Loucy (cell line): ENCODE measurements around the gene HCN2.

Experiments used
- H2AFZ ChIP-seq: fragments of 200-600 bp; sonication (generic); 2 replicates; pipeline ENCODE4 v1.6.0; 2016; ENCODE audit warnings: antibody characterized with exemption, mild to moderate bottlenecking, low read length, moderate library complexity
- H3F3A ChIP-seq: fragments of 200-600 bp; 2 replicates; pipeline ENCODE4 v1.6.0; 2016; ENCODE audit warnings: antibody characterized with exemption, low read depth, mild to moderate bottlenecking
- H3K27me3 ChIP-seq: fragments of 200-600 bp; sonication (generic); 2 replicates; pipeline ENCODE4 v1.6.1; 2014; ENCODE audit warnings: low read length, mild to moderate bottlenecking; ENCODE audit not compliant: insufficient read depth, poor library complexity, severe bottlenecking
- H3K36me3 ChIP-seq: fragments of 200-600 bp; sonication (generic); 2 replicates; pipeline ENCODE4 v1.6.1; 2016; ENCODE audit warnings: low read length; ENCODE audit not compliant: insufficient read depth
- H3K4me1 ChIP-seq: fragments of 200-600 bp; sonication (generic); 2 replicates; pipeline ENCODE4 v1.5.1; 2014; ENCODE audit warnings: low read length, mild to moderate bottlenecking; ENCODE audit not compliant: insufficient read depth, poor library complexity, severe bottlenecking
- H3K4me2 ChIP-seq: fragments of 200-600 bp; sonication (generic); 2 replicates; pipeline ENCODE4 v1.6.0; 2014; ENCODE audit warnings: antibody characterized with exemption, low read length, low read depth, mild to moderate bottlenecking; ENCODE audit not compliant: poor library complexity, severe bottlenecking
- H3K4me3 ChIP-seq: fragments of 200-600 bp; sonication (generic); 2 replicates; pipeline ENCODE4 v1.5.1; 2014; ENCODE audit warnings: low read length, mild to moderate bottlenecking, mixed read lengths; ENCODE audit not compliant: poor library complexity, severe bottlenecking
- H3K79me2 ChIP-seq: fragments of 200-600 bp; sonication (generic); 2 replicates; pipeline ENCODE4 v1.6.1; 2014; ENCODE audit warnings: low read length; ENCODE audit not compliant: insufficient read depth
- H3K9ac ChIP-seq: fragments of 200-600 bp; sonication (generic); 2 replicates; pipeline ENCODE4 v1.6.0; 2014; ENCODE audit warnings: mild to moderate bottlenecking, low read depth, low read length, moderate library complexity; ENCODE audit not compliant: poor library complexity, severe bottlenecking
- H3K9me2 ChIP-seq: fragments of 200-600 bp; sonication (generic); replicated peaks from 2 replicates; pipeline ENCODE4 v1.6.1; 2016; ENCODE audit warnings: low read depth, low read length, mixed read lengths
- H3K9me3 ChIP-seq: fragments of 200-600 bp; sonication (generic); 2 replicates; pipeline ENCODE4 v1.6.1; 2014; ENCODE audit warnings: mild to moderate bottlenecking, antibody characterized with exemption, low read length, low read depth; ENCODE audit not compliant: insufficient read depth
- H4K20me1 ChIP-seq: fragments of 200-600 bp; sonication (generic); 2 replicates; pipeline ENCODE4 v1.6.0; 2014; ENCODE audit warnings: antibody characterized with exemption, low read length, mild to moderate bottlenecking; ENCODE audit not compliant: insufficient read depth, poor library complexity, severe bottlenecking
- CTCF ChIP-seq: fragments of 200-600 bp; sonication (generic); conservative IDR thresholded peaks from 2 replicates; pipeline ENCODE4 v1.5.1; 2014; ENCODE audit warnings: mild to moderate bottlenecking, antibody characterized with exemption, low read length
- EZH2phosphoT487 ChIP-seq: fragments of 200-600 bp; IDR thresholded peaks from 2 replicates; pipeline ENCODE4 v1.6.1; 2018; ENCODE audit warnings: antibody characterized with exemption, mild to moderate bottlenecking, moderate library complexity, borderline replicate concordance

Gene HCN2

GRCh38 chr19:640606-641189, 51.0 kb downstream of the HCN2 start:
- Histone ChIP-seq H3K4me1 (no peaks in the 10 kb centered on the region), H3K27me3 (no peaks in the 10 kb centered on the region), H3K79me2 (no peaks in the 10 kb centered on the region), H3K9ac (no peak overlapping the region), H4K20me1 (no peaks in the 10 kb centered on the region), H3K4me3 (no peak overlapping the region), H3K9me3 (no peaks in the 10 kb centered on the region), H3F3A (no peaks in the 10 kb centered on the region), H3K36me3 (peaks cover 6% of the 10 kb centered on the region; the same call in 1 of the 2 replicates), H2AFZ (no peak overlapping the region), H3K4me2 (no peak overlapping the region), H3K9me2 (no peaks in the 10 kb centered on the region)
- TF ChIP-seq CTCF (no peak), EZH2phosphoT487 (no peak)

- no peaks in the 10 kb centered on the region for H3K9me3 ChIP-seq
- H3K4me2 ChIP-seq, result no peak overlapping the region
- no peaks in the 10 kb centered on the region for H3K79me2 ChIP-seq
- no peaks in the 10 kb centered on the region for H3K27me3 ChIP-seq
- no peaks in the 10 kb centered on the region for H4K20me1 ChIP-seq
- no peak overlapping the region for H2AFZ ChIP-seq
- no peak overlapping the region for H3K9ac ChIP-seq
- no peak overlapping the region for H3K4me3 ChIP-seq
- H3K9me2 ChIP-seq, result no peaks in the 10 kb centered on the region
- TF ChIP-seq EZH2phosphoT487 (no peak), CTCF (no peak)
- H3K36me3 ChIP-seq, result peaks cover 16% of the 10 kb centered on the region; the same call in 1 of the 2 replicates
- no peaks in the 10 kb centered on the region for H3K4me1 ChIP-seq
- H3F3A ChIP-seq, result no peaks in the 10 kb centered on the region
Observed at GRCh38 chr19:641702-642101, 52.0 kb downstream of the HCN2 start.

- Histone ChIP-seq H3K79me2 (no peaks in the 10 kb centered on the region), H3F3A (no peaks in the 10 kb centered on the region), H4K20me1 (peaks cover 3% of the 10 kb centered on the region), H3K9ac (no peak overlapping the region), H3K9me2 (no peaks in the 10 kb centered on the region), H3K27me3 (no peaks in the 10 kb centered on the region), H3K4me2 (no peak overlapping the region), H3K9me3 (no peaks in the 10 kb centered on the region), H3K4me1 (no peaks in the 10 kb centered on the region), H3K36me3 (peaks cover 24% of the 10 kb centered on the region; the same call in 1 of the 2 replicates), H3K4me3 (no peak overlapping the region), H2AFZ (no peak overlapping the region)
- TF ChIP-seq EZH2phosphoT487 (no peak), CTCF (no peak)
Observed at GRCh38 chr19:642767-643727, 53.4 kb downstream of the HCN2 start.
